ENCODE results near the gene HAUS2.

The HAUS2 gene

GRCh38 chr15:42548249-42549031, at the start of gene HAUS2, which contains the start of gene LRRC57:
Gene HAUS2, plus strand, starts transcription at chr15:42548838. Its CDS starts 35 bp downstream, at chr15:42548873.
Gene LRRC57, minus strand, starts transcription at chr15:42548793. Its CDS starts 359 bp downstream, at chr15:42548434.
- Histone ChIP-seq H3K9me3 (0 out of 2 replicates have a peak, but pooled peaks cover 2% of the 10 kb centered on the region), H3K27me3 (ENCODE audit: low read depth) (no peaks in the 10 kb centered on the region), H3K4me1 (no peaks in the 10 kb centered on the region; the same call in 1 of the 2 replicates), H3K36me3 (replicated peaks) (peaks cover 23% of the 10 kb centered on the region), H3K4me3 (peak within 1 kb of the TSS; percentile 98)
- DNase-seq (ENCODE audit: low spot score in 2 of 2): peak; percentile 83 to 93
- in situ Hi-C loops (cut with MboI; ENCODE audit: low sequenced_read_pairs): no loop called here

GRCh38 chr15:42499858-42500609, 48.6 kb upstream of the HAUS2 start:
- in situ Hi-C loops (cut with MboI; ENCODE audit: low sequenced_read_pairs): no loop called here
- H3K4me1 ChIP-seq: peaks cover 16% of the 10 kb centered on the region
- H3K27me3 ChIP-seq (ENCODE audit: low read depth): no peaks in the 10 kb centered on the region
- H3K36me3 ChIP-seq (replicated peaks): no peaks in the 10 kb centered on the region
- H3K4me3 ChIP-seq: no peak overlapping the region
- H3K9me3 ChIP-seq: no peaks in the 10 kb centered on the region
- peak in 1 of 2 experiments; percentile 31 for DNase-seq (ENCODE audit: low spot score in 2 of 2)

- Histone ChIP-seq H3K27me3 (ENCODE audit: low read depth) (no peaks in the 10 kb centered on the region), H3K9me3 (no peaks in the 10 kb centered on the region), H3K4me3 (no peak overlapping the region), H3K36me3 (replicated peaks) (no peaks in the 10 kb centered on the region), H3K4me1 (peaks cover 10% of the 10 kb centered on the region)
- DNase-seq (ENCODE audit: low spot score in 2 of 2): no peak
- in situ Hi-C loops (cut with MboI; ENCODE audit: low sequenced_read_pairs): no loop called here
These were observed 46.2 kb upstream of the HAUS2 start for GRCh38 chr15:42502477-42502876.

GRCh38 chr15:42503825-42504224, 44.8 kb upstream of the HAUS2 start:
- H3K9me3 ChIP-seq: no peaks in the 10 kb centered on the region
- H3K4me3 ChIP-seq: no peak overlapping the region
- H3K4me1 ChIP-seq: peaks cover 4% of the 10 kb centered on the region
- H3K36me3 ChIP-seq (replicated peaks): no peaks in the 10 kb centered on the region
- DNase-seq (ENCODE audit: low spot score in 2 of 2): no peak
- in situ Hi-C loops (cut with MboI; ENCODE audit: low sequenced_read_pairs): no loop called here
- no peaks in the 10 kb centered on the region for H3K27me3 ChIP-seq (ENCODE audit: low read depth)

- H3K4me1 ChIP-seq: no peaks in the 10 kb centered on the region; the same call in 1 of the 2 replicates
- no peak overlapping the region for H3K4me3 ChIP-seq
- in situ Hi-C loops (cut with MboI; ENCODE audit: low sequenced_read_pairs): no loop called here
These were observed 44.0 kb upstream of the HAUS2 start for GRCh38 chr15:42504631-42505030.

GRCh38 chr15:42507514-42507913, 41.1 kb upstream of the HAUS2 start:
- Histone ChIP-seq H3K4me3 (no peak overlapping the region), H3K9me3 (no peaks in the 10 kb centered on the region), H3K36me3 (replicated peaks) (no peaks in the 10 kb centered on the region), H3K4me1 (no peaks in the 10 kb centered on the region; the same call in 1 of the 2 replicates), H3K27me3 (ENCODE audit: low read depth) (no peaks in the 10 kb centered on the region)
- in situ Hi-C loops (cut with MboI; ENCODE audit: low sequenced_read_pairs): no loop called here
- DNase-seq (ENCODE audit: low spot score in 2 of 2): no peak

More at GRCh38 chr15:42504631-42505030, 44.0 kb upstream of the HAUS2 start:
- no peak for DNase-seq (ENCODE audit: low spot score in 2 of 2)
- no peaks in the 10 kb centered on the region for H3K27me3 ChIP-seq (ENCODE audit: low read depth)
- H3K9me3 ChIP-seq: no peaks in the 10 kb centered on the region
- no peaks in the 10 kb centered on the region for H3K36me3 ChIP-seq (replicated peaks)

- no peak overlapping the region for H3K4me3 ChIP-seq
- in situ Hi-C loops (cut with MboI; ENCODE audit: low sequenced_read_pairs): no loop called here
- no peaks in the 10 kb centered on the region for H3K27me3 ChIP-seq (ENCODE audit: low read depth)
- no peaks in the 10 kb centered on the region for H3K9me3 ChIP-seq
- H3K4me1 ChIP-seq: no peaks in the 10 kb centered on the region; the same call in 1 of the 2 replicates
- 0 out of 2 replicates have a peak, but pooled peaks cover under 1% of the 10 kb centered on the region for H3K36me3 ChIP-seq (replicated peaks)
- DNase-seq (ENCODE audit: low spot score in 2 of 2): no peak
These were observed 40.4 kb upstream of the HAUS2 start for GRCh38 chr15:42508263-42508690.

GRCh38 chr15:42510258-42511006, 38.2 kb upstream of the HAUS2 start:
- no peak for DNase-seq (ENCODE audit: low spot score in 2 of 2)
- in situ Hi-C loops (cut with MboI; ENCODE audit: low sequenced_read_pairs): no loop called here
- H3K9me3 ChIP-seq: no peaks in the 10 kb centered on the region
- no peaks in the 10 kb centered on the region for H3K27me3 ChIP-seq (ENCODE audit: low read depth)
- peaks cover 13% of the 10 kb centered on the region for H3K36me3 ChIP-seq (replicated peaks)
- H3K4me3 ChIP-seq: no peak overlapping the region
- H3K4me1 ChIP-seq: no peaks in the 10 kb centered on the region

GRCh38 chr15:42511007-42511391, 37.6 kb upstream of the HAUS2 start:
- Histone ChIP-seq H3K4me1 (no peaks in the 10 kb centered on the region), H3K9me3 (no peaks in the 10 kb centered on the region), H3K36me3 (replicated peaks) (peaks cover 15% of the 10 kb centered on the region), H3K27me3 (ENCODE audit: low read depth) (no peaks in the 10 kb centered on the region), H3K4me3 (no peak overlapping the region)
- DNase-seq (ENCODE audit: low spot score in 2 of 2): no peak
- in situ Hi-C loops (cut with MboI; ENCODE audit: low sequenced_read_pairs): no loop called here

- Histone ChIP-seq H3K9me3 (no peaks in the 10 kb centered on the region), H3K27me3 (ENCODE audit: low read depth) (no peaks in the 10 kb centered on the region), H3K36me3 (replicated peaks) (peaks cover 9% of the 10 kb centered on the region), H3K4me3 (no peak overlapping the region), H3K4me1 (no peaks in the 10 kb centered on the region)
- no peak for DNase-seq (ENCODE audit: low spot score in 2 of 2)
- in situ Hi-C loops (cut with MboI; ENCODE audit: low sequenced_read_pairs): no loop called here
These were observed 25.3 kb upstream of the HAUS2 start for GRCh38 chr15:42523331-42523730.

GRCh38 chr15:42528970-42529369, 19.7 kb upstream of the HAUS2 start:
- Histone ChIP-seq H3K36me3 (replicated peaks) (peaks cover 10% of the 10 kb centered on the region; the same call in 1 of the 2 replicates), H3K4me3 (no peak overlapping the region), H3K4me1 (no peaks in the 10 kb centered on the region), H3K27me3 (ENCODE audit: low read depth) (no peaks in the 10 kb centered on the region), H3K9me3 (no peaks in the 10 kb centered on the region)
- DNase-seq (ENCODE audit: low spot score in 2 of 2): no peak
- in situ Hi-C loops (cut with MboI; ENCODE audit: low sequenced_read_pairs): no loop called here

- Histone ChIP-seq H3K9me3 (no peaks in the 10 kb centered on the region), H3K27me3 (ENCODE audit: low read depth) (no peaks in the 10 kb centered on the region), H3K4me1 (no peaks in the 10 kb centered on the region), H3K4me3 (no peak overlapping the region), H3K36me3 (replicated peaks) (peaks cover 18% of the 10 kb centered on the region)
- no peak for DNase-seq (ENCODE audit: low spot score in 2 of 2)
- in situ Hi-C loops (cut with MboI; ENCODE audit: low sequenced_read_pairs): no loop called here
These were observed 15.4 kb upstream of the HAUS2 start for GRCh38 chr15:42533246-42533645.

GRCh38 chr15:42544853-42545629, 3.6 kb upstream of the HAUS2 start:
- Histone ChIP-seq H3K4me1 (no peaks in the 10 kb centered on the region; the same call in 1 of the 2 replicates), H3K27me3 (ENCODE audit: low read depth) (no peaks in the 10 kb centered on the region), H3K9me3 (0 out of 2 replicates have a peak, but pooled peaks cover 2% of the 10 kb centered on the region), H3K4me3 (no peak overlapping the region), H3K36me3 (replicated peaks) (peaks cover 31% of the 10 kb centered on the region)
- in situ Hi-C loops (cut with MboI; ENCODE audit: low sequenced_read_pairs): no loop called here
- DNase-seq (ENCODE audit: low spot score in 2 of 2): no peak

Measured in HAP-1 (cell line).